GM19463 (cell line): Measurements from ENCODE around the gene SYNE1.
A peak's percentile ranks its signal among the peaks of the same experiment; 100 is the strongest.
"Not testable (repeated sequence)": the region's sequence is repeated elsewhere in the genome, so short reads cannot be mapped to it uniquely, and the experiment has no call there.

Experiments used
- ATAC-seq: cut with Tn5 transposase; IDR thresholded peaks from one replicate; pipeline ENCODE4 v1.9.1; 2021; ENCODE audit warnings: mild to moderate bottlenecking, moderate library complexity; ENCODE audit not compliant: unreplicated experiment

The SYNE1 gene

GRCh38 chr6:152571089-152571488 lies 66.1 kb downstream of the SYNE1 start:
- no peak for ATAC-seq

GRCh38 chr6:152566103-152566875 lies 70.9 kb downstream of the SYNE1 start:
- ATAC-seq = no peak

GRCh38 chr6:152563177-152563576 lies 74.0 kb downstream of the SYNE1 start:
- ATAC-seq = no peak

- not testable (repeated sequence) for ATAC-seq
Measured at GRCh38 chr6:152558798-152559197, 78.4 kb downstream of the SYNE1 start.

- ATAC-seq = no peak
Measured at GRCh38 chr6:152557502-152557901, 79.7 kb downstream of the SYNE1 start.

GRCh38 chr6:152554851-152555250 lies 82.3 kb downstream of the SYNE1 start:
- ATAC-seq = no peak

GRCh38 chr6:152552616-152553209 lies 84.4 kb downstream of the SYNE1 start:
- ATAC-seq = peak; percentile 89

- ATAC-seq = no peak
Measured at GRCh38 chr6:152543519-152543918, 93.6 kb downstream of the SYNE1 start.

- no peak for ATAC-seq
Measured at GRCh38 chr6:152540381-152540780, 96.8 kb downstream of the SYNE1 start.

- no peak for ATAC-seq
Measured at GRCh38 chr6:152534541-152534940, 102.6 kb downstream of the SYNE1 start.

- no peak for ATAC-seq
Measured at GRCh38 chr6:152532556-152533422, 104.4 kb downstream of the SYNE1 start.

- ATAC-seq = no peak
Measured at GRCh38 chr6:152531659-152532058, 105.5 kb downstream of the SYNE1 start.

GRCh38 chr6:152529369-152529768 lies 107.8 kb downstream of the SYNE1 start:
- ATAC-seq = no peak

- not testable (repeated sequence) for ATAC-seq
Measured at GRCh38 chr6:152514120-152514519, 123.0 kb downstream of the SYNE1 start.

GRCh38 chr6:152509916-152510315 lies 127.2 kb downstream of the SYNE1 start:
- no peak for ATAC-seq

- no peak for ATAC-seq
Measured at GRCh38 chr6:152508477-152508876, 128.7 kb downstream of the SYNE1 start.

GRCh38 chr6:152503546-152503945 lies 133.6 kb downstream of the SYNE1 start:
- no peak for ATAC-seq

GRCh38 chr6:152502421-152503188 lies 134.6 kb downstream of the SYNE1 start:
- ATAC-seq = no peak

- no peak for ATAC-seq
Measured at GRCh38 chr6:152499931-152500330, 137.2 kb downstream of the SYNE1 start.

- no peak for ATAC-seq
Measured at GRCh38 chr6:152496731-152497130, 140.4 kb downstream of the SYNE1 start.

GRCh38 chr6:152495456-152495855 lies 141.7 kb downstream of the SYNE1 start:
- ATAC-seq = not testable (repeated sequence)
